Stimulated activated effector memory CD8-positive, alpha-beta T cell treated with anti-CD3 and anti-CD28 coated beads, Interleukin-12 subunit alpha, Interleukin-12 subunit beta, amount 100 ng/mL, for 72 hours (primary cell): ENCODE data around the gene TRIO.

Experiments used
- ATAC-seq: fragments of 150-1000 bp; cut with Tn5 transposase; 2 replicates; pipeline ENCODE4 v1.10.0; 2021
- DNase-seq, 2 donors: peaks; one replicate each; pipeline ENCODE4 v3.0.0; 2021 to 2022; ENCODE audit warnings: low spot score in 2 of 2
- H3K27ac Mint-ChIP-seq: one replicate; pipeline ENCODE4 v1.8.0; 2022; ENCODE audit warnings: mild to moderate bottlenecking, mixed read lengths
- H3K36me3 Mint-ChIP-seq: one replicate; pipeline ENCODE4 v1.8.0; 2022; ENCODE audit warnings: mild to moderate bottlenecking, mixed read lengths
- H3K4me1 Mint-ChIP-seq: one replicate; pipeline ENCODE4 v1.8.0; 2022; ENCODE audit warnings: mixed read lengths
- H3K4me3 Mint-ChIP-seq: one replicate; pipeline ENCODE4 v1.8.0; 2022; ENCODE audit warnings: mild to moderate bottlenecking, mixed read lengths
- H3K9me3 Mint-ChIP-seq: one replicate; pipeline ENCODE4 v1.8.0; 2022; ENCODE audit warnings: mixed read lengths

The TRIO gene

DNA sequence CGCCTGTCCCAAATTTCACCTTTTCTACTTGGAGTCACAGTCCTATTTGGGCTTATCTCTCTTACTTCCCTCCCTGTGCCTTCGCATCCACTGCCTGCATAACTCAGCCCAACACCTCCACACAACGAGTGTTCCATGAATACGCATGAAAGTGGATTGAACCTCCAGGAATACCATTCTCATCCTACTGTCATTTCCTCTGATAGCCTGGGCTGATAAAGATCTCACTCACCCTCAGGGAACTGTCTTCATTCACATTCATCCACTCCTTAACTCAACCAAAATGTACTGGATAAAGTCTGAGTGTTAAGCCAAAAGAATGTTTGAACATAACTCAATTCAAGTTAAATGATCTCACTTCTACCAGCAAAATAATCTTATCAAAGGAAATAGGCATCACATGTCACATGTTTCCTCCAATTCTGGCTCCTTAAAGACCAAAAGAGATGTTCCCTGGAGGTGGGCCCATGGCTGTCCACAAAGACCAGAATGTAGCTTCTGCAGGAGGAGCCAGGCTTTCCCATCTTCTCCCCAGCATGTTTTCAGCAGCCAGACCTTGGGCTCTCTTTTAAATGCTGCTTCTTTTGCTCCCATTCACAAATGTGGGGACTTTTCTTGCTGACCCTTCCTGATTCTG lies 28.4 kb upstream of the TRIO start:
- Mint-ChIP-seq H3K9me3 (no peaks in the 10 kb centered on the region), H3K27ac (no peak overlapping the region), H3K4me1 (no peaks in the 10 kb centered on the region), H3K36me3 (no peaks in the 10 kb centered on the region), H3K4me3 (no peak overlapping the region)
- ATAC-seq (no peak), DNase-seq (no peak)

DNA sequence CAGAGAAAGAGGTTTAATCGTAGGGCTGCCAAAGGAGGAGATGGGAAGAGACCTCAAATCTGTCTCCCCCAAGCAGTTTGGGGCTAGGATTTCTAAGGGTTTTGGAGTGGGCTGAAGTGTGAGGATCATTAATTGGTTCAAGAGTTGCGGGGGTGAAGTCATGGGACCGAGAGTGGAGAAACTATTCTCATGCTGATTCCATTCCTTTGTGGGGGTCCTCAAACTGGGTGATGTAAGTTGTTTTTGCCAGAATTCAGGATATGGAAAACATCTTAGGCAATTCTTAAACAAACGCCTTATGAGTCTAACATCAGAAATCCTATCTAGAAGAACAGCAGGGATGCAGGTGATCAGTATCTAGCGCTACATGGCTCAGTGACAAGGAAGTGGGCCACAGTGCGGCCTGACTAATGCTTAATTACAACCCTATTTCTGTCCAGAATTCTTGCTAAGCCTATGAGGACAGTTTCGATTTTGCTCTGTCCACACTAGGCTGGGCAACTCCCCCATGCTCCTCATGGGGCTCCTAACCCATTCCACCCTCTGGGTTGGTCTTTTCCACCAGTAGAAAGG lies 27.7 kb upstream of the TRIO start:
- no peak overlapping the region for H3K27ac Mint-ChIP-seq
- no peak for DNase-seq
- H3K9me3 Mint-ChIP-seq = no peaks in the 10 kb centered on the region
- ATAC-seq = no peak
- no peak overlapping the region for H3K4me3 Mint-ChIP-seq
- no peaks in the 10 kb centered on the region for H3K4me1 Mint-ChIP-seq
- no peaks in the 10 kb centered on the region for H3K36me3 Mint-ChIP-seq

DNA sequence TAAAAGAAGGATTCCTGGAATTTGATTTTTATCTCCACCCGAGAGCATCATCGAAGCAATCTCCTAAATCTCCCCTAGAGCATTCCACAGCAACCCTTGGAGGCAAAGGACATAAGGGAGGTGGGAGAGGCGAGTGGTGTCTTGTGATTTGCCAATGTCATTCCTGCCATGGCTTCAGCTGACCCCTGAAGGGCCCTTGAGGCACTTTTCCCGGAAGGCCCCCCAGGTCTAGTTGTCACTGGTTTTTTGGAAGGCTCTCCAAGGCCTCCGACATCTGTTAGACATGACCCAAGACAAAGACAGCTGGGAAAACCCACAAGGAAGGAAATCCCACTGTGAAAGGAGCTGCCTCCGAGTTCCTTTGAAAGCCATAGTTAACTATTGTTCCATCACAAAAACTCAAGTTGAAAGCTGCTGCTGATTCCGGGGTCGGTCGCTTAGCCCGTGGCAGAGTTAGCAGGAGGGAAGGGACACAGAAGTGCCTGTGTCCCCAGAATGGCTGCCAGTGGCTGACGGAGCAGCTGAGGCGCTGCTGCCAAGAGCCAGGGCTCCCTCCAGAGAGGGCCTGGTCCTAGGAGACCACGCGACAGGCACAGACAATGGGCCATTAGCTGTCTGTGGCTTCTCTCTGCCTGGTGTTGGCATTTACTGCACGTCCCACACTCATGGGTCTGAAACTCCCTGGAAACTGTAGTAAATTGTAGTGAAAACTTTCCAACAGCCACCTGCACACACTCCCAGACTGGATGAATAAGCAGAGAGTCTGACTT lies 24.4 kb upstream of the TRIO start:
- no peak overlapping the region for H3K4me3 Mint-ChIP-seq
- no peak overlapping the region for H3K27ac Mint-ChIP-seq
- ATAC-seq (no peak), DNase-seq (no peak)
- no peaks in the 10 kb centered on the region for H3K9me3 Mint-ChIP-seq
- no peaks in the 10 kb centered on the region for H3K36me3 Mint-ChIP-seq
- no peaks in the 10 kb centered on the region for H3K4me1 Mint-ChIP-seq

DNA sequence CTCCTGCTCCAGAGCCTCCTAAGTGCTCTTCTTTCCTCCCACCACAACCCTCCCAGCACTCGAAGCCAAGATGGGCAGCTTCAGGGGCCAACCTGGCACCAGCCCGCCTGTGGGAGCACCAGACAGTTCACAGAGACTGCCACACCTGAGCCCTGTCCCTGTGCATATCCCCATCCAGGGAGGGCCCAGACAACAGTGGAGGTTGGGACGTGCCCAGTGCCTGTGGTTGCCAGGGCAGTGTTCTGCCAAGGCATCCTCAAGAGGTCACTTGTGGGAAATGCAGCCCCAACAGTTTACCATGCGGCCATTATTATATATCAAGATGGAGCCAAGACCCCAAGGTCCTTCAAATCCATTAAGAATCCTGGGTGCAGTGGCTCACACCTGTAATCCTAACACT lies 23.0 kb upstream of the TRIO start:
- H3K9me3 Mint-ChIP-seq = no peaks in the 10 kb centered on the region
- no peak for ATAC-seq
- no peaks in the 10 kb centered on the region for H3K4me1 Mint-ChIP-seq
- no peak overlapping the region for H3K27ac Mint-ChIP-seq
- no peak overlapping the region for H3K4me3 Mint-ChIP-seq
- no peaks in the 10 kb centered on the region for H3K36me3 Mint-ChIP-seq
- no peak for DNase-seq

DNA sequence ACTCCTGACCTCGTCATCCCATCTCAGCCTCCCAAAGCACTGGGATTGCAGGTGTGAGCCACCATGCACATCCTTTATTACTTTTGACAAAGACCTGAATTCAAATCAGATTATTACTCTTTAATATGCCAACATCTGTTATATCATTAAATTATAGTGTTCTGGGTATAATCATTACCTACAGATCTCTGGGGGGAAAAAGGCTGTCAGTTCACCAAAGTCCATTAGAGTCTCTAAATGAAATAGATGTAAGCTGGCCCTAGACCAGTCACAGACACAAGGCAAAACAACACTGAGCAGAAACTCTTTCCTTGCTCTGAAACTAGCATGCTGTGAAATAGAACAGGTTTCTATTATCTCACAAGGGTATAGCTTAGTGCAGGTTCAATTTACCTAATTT lies 21.6 kb upstream of the TRIO start:
- H3K36me3 Mint-ChIP-seq = no peaks in the 10 kb centered on the region
- H3K27ac Mint-ChIP-seq = no peak overlapping the region
- DNase-seq (no peak), ATAC-seq (no peak)
- no peaks in the 10 kb centered on the region for H3K9me3 Mint-ChIP-seq
- H3K4me3 Mint-ChIP-seq = no peak overlapping the region
- no peaks in the 10 kb centered on the region for H3K4me1 Mint-ChIP-seq

DNA sequence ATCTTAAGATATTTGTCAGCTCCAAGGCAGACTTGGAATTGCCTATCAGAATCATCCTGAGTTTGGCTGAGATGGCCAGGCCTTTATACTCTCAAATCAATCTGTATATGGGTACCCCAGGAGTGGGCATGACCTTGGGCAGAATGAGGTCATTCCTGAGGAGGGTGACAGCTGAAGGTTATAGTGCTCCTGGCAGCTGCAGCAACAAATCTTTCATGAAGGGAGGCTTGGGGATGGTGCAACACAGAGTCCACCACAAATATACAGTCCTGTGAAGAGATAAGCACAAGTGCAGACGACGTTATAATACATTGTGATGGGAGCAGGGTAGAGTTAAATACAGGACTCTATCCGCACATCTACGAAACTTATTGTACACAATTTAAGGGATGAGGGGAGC lies 21.1 kb upstream of the TRIO start:
- H3K4me3 Mint-ChIP-seq = no peak overlapping the region
- DNase-seq (no peak), ATAC-seq (peak; percentile 24)
- no peaks in the 10 kb centered on the region for H3K36me3 Mint-ChIP-seq
- no peaks in the 10 kb centered on the region for H3K4me1 Mint-ChIP-seq
- H3K27ac Mint-ChIP-seq = no peak overlapping the region
- no peaks in the 10 kb centered on the region for H3K9me3 Mint-ChIP-seq

DNA sequence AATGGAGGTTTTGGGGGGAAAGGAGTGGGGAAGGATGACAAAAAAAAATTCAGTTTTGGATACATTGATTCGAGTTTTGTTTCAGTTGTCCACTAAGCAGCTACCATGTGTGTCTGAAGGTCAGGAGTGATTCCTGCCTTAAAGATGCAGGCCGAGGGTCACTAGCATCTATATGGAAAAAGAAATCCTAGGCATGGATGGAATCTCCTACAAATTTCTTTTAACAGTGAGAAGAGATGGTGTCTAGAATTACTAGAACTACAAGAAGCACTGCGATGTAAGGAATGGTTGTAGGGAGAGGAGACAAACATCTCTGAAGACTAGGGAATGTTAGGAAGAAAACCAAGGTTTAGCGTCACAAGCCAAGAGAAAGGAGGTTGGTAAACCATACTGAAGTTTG lies 19.6 kb upstream of the TRIO start:
- Mint-ChIP-seq H3K4me3 (no peak overlapping the region), H3K4me1 (no peaks in the 10 kb centered on the region), H3K27ac (no peak overlapping the region), H3K9me3 (no peaks in the 10 kb centered on the region), H3K36me3 (no peaks in the 10 kb centered on the region)
- ATAC-seq (no peak), DNase-seq (no peak)

DNA sequence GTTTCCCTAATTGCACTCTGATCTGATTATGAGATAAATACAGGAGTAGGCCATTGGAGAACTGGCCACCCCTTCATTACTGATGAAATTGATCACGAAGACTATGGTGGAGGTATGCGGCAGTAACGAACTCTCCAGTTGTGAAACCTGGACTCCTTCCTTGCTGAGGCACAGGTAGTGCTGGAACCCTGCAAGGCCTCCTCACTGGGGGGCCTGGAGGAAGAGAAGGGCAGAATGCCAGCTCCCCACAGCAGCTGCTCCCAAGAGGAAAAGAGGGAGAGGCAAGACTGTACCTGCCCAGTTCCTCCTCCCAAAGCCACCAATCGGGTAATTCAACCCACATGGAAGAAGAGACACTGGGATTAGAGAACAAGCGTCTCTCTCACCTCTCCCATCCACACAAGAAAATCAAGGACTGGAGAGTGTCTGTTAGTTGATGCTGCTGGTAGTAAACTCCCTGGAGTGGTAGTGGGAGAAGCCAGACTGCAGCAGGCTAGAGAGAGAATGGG lies 19.1 kb upstream of the TRIO start:
- no peaks in the 10 kb centered on the region for H3K9me3 Mint-ChIP-seq
- no peak overlapping the region for H3K4me3 Mint-ChIP-seq
- no peak for ATAC-seq
- no peaks in the 10 kb centered on the region for H3K36me3 Mint-ChIP-seq
- no peaks in the 10 kb centered on the region for H3K4me1 Mint-ChIP-seq
- no peak overlapping the region for H3K27ac Mint-ChIP-seq
- DNase-seq = no peak

DNA sequence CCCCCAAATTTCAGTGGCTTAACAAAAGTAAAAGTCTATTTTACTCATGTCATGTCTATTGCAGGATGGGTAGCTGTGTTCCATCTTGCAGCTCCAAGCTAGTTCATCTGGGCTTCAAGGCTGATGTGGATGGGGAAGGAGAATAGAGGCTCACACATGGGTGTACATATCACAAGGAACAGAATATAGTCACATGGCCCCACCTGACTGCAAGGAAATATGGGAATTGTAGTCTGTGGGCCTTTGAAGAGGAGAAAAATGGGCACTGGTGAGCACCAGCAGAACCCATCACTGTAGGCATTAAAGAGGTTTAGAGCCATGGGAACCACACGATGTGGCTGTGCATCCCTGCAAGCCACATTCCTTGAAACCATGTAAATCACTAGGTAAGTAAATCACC lies 17.9 kb upstream of the TRIO start:
- DNase-seq = no peak
- no peaks in the 10 kb centered on the region for H3K9me3 Mint-ChIP-seq
- H3K27ac Mint-ChIP-seq = no peak overlapping the region
- H3K4me1 Mint-ChIP-seq = no peaks in the 10 kb centered on the region
- no peak for ATAC-seq
- H3K36me3 Mint-ChIP-seq = no peaks in the 10 kb centered on the region
- H3K4me3 Mint-ChIP-seq = no peak overlapping the region

DNA sequence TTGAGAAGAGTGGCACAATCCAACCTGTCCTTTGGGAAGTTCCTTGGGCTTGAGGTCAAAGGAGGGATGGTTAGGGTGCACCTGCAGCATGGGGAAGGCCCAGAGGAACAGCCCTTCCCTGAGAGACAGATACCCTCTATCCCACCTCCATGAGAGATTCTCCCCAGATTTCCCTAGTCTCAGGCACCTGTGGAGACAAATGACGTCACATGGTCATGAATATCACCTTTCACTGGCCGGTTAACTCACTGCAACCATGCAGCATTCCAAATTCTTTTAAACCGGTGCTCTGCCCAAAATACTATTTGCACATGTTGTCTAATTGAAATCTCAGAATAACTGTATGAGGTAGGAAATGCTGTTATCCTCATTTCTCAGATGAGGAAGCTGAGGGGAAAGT lies 15.6 kb upstream of the TRIO start:
- ATAC-seq = no peak

DNA sequence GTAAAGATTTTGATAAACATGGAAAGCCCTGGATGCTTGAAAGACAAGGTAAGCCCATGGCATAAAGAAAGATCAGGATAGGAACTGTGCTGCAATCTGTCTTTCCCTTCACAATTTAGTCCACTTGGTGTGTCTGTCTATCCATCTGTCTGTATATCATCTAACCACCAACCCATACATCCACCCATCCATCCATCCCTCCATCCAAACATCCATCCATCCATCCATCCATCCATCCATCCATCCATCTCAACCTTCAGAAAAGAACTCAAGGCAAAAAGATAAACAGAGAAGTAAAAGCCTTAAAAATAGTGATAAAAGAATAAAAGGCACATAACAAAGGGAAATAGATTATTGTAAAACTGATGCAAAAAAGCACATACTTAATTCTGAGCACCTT lies 15.1 kb upstream of the TRIO start:
- Mint-ChIP-seq H3K36me3 (no peaks in the 10 kb centered on the region), H3K9me3 (no peaks in the 10 kb centered on the region), H3K4me3 (no peak overlapping the region), H3K4me1 (no peaks in the 10 kb centered on the region), H3K27ac (no peak overlapping the region)
- DNase-seq (no peak), ATAC-seq (no peak)

More for the DNA sequence above, 15.6 kb upstream of the TRIO start:
- no peak for DNase-seq
- Mint-ChIP-seq H3K4me1 (no peaks in the 10 kb centered on the region), H3K36me3 (no peaks in the 10 kb centered on the region), H3K9me3 (no peaks in the 10 kb centered on the region), H3K4me3 (no peak overlapping the region), H3K27ac (no peak overlapping the region)

DNA sequence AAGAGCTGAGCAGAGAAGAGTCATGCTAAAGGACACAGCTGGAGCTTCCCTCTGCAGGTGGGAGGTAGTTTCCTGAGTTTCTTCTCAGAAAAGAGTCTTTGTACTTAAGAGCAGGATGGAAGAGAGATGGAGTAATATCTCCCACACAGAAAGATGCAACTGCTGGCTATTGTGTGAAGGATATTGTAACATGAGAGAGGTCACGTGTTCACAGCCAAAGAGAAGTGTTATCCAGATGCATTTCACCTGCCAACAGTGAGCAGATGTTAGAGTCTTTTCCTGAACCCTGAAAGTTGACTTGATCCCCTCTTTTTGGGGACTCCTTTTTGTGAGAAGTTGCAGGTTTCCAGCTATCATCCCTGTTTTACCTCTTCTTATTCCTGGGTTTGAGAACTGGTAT lies 14.0 kb upstream of the TRIO start:
- H3K27ac Mint-ChIP-seq = no peak overlapping the region
- ATAC-seq = no peak

DNA sequence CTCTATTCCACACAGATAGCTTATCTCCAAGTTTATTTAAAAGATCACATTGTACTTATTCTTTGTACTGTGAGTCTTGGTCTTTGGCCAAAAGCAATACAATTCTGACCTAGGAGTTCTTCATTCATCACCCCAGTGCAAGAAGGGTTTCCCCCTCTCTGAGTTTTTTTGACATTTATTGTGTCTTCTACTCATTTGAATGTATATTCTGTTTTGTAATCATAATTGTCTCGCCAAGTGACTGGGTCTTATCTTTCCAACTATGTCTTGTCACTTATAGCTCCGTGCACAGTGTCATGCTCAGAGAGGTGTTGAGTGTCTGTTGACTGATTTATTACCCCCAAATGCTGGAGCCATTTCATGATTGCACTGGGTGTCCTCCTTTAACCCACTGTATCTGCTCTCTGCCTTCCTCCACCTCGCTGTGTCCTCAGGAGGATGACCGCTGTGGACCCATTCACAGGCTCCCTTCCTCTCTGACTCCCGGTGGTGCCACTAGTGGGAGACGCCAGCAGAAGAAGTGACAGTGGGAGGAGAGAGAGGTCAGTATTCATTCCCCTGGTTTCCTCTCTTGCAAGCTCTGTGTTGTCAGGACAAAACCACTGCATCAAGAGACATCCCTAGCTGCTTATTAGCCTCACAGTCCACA lies 11.2 kb upstream of the TRIO start:
- DNase-seq (no peak), ATAC-seq (no peak)
- no peaks in the 10 kb centered on the region for H3K9me3 Mint-ChIP-seq
- H3K4me3 Mint-ChIP-seq = no peak overlapping the region
- H3K27ac Mint-ChIP-seq = no peak overlapping the region
- no peaks in the 10 kb centered on the region for H3K4me1 Mint-ChIP-seq
- no peaks in the 10 kb centered on the region for H3K36me3 Mint-ChIP-seq

More for the DNA sequence above, 14.0 kb upstream of the TRIO start:
- no peaks in the 10 kb centered on the region for H3K9me3 Mint-ChIP-seq
- H3K4me1 Mint-ChIP-seq = no peaks in the 10 kb centered on the region
- DNase-seq = no peak
- H3K4me3 Mint-ChIP-seq = no peak overlapping the region
- no peaks in the 10 kb centered on the region for H3K36me3 Mint-ChIP-seq

DNA sequence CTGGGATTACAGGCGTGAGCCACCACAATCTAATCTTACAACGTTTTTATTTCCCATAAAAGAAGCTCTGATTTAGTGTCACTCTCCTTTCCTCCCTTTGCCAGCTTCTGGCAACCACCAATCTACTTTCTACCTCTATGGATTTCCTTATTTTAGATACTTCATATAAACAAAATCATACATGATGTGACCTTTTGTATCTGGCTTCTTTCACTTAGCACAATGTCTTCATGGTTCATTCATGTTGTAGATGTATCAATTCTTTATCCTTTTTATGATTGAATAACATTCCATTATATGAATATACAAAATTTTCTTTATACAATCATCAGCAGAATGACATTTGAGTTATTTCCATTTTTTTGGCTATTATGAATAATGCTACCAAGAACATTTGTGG lies 9.7 kb upstream of the TRIO start:
- DNase-seq (no peak), ATAC-seq (no peak)
- Mint-ChIP-seq H3K4me1 (no peaks in the 10 kb centered on the region), H3K4me3 (no peak overlapping the region), H3K27ac (no peak overlapping the region), H3K36me3 (no peaks in the 10 kb centered on the region), H3K9me3 (peaks cover 2% of the 10 kb centered on the region)

DNA sequence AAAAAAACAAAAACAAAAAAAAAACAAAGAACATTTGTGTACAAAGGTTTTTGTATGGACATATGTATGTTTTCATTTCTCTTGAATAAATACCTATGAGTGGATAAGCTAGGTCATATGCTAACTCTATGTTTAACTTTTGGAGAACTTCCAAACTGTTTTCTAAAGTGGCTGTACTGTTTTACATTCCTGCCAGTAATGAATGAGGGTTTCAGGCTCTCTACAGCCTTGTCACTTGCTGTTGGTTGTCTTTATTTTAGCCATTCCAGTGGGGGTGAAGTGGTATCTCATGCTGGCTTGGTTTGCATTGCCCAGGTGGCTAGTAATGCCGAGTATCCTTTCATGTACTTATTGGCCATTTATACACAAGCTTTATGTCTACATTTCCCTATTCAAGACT lies 9.1 kb upstream of the TRIO start:
- H3K9me3 Mint-ChIP-seq = peaks cover 2% of the 10 kb centered on the region
- no peak overlapping the region for H3K4me3 Mint-ChIP-seq
- H3K36me3 Mint-ChIP-seq = no peaks in the 10 kb centered on the region
- H3K27ac Mint-ChIP-seq = no peak overlapping the region
- H3K4me1 Mint-ChIP-seq = no peaks in the 10 kb centered on the region
- no peak for ATAC-seq
- no peak for DNase-seq

DNA sequence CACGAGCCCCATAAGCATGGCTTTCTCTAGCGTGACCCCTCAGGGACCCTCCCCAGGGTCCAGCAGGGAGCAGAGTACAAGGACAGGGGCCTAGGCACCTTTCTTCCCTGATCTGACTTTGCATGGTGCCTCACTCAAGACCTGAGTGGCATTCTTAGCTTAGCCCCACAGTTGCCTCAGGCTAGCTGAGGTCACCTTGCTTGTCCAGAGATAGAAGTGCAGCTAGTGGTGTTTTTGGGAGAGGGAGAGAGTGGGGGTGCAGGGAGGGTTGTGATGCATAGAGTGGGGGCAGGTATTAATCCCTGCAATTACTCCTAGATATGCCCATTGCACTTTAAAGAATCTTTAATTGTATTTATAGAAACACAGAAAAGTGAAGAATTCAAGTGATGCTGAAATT lies 8.4 kb upstream of the TRIO start:
- Mint-ChIP-seq H3K27ac (no peak overlapping the region), H3K9me3 (peaks cover 2% of the 10 kb centered on the region), H3K4me3 (no peak overlapping the region), H3K36me3 (no peaks in the 10 kb centered on the region), H3K4me1 (no peaks in the 10 kb centered on the region)
- DNase-seq (no peak), ATAC-seq (no peak)
